ENCODE results near the gene SUMF2.

- TF ChIP-seq CTCF (IDR thresholded peaks at IDR 0.05) (no peak), POLR2A (IDR thresholded peaks at IDR 0.05) (no peak), POLR2AphosphoS5 (IDR thresholded peaks at IDR 0.05) (no peak), EP300 (IDR thresholded peaks at IDR 0.05) (no peak)
These were observed 35.6 kb downstream of the SUMF2 start for GRCh38 chr7:56099653-56100052.
